OCI-LY3 (cell line): Measurements from ENCODE around the gene CBLIF.

Experiments
- H2AFZ ChIP-seq: fragments of 200-600, 300-600 bp; shearing (Covaris generic); 2 replicates; pipeline ENCODE4 v1.6.0; 2014; ENCODE audit warnings: antibody characterized with exemption, low read depth, low read length
- H3K27ac ChIP-seq: fragments of 200-600, 300-600 bp; sonication (generic); 2 replicates; pipeline ENCODE4 v1.5.1; 2014; ENCODE audit warnings: mild to moderate bottlenecking, low read length, moderate library complexity, mixed read lengths
- H3K27me3 ChIP-seq: fragments of 200-600, 300-600 bp; sonication (generic); 2 replicates; pipeline ENCODE4 v1.6.1; 2014; ENCODE audit warnings: low read depth, low read length, mixed read lengths
- H3K36me3 ChIP-seq: fragments of 200-600, 300-600 bp; sonication (generic); replicated peaks from 2 replicates; pipeline ENCODE3; 2014; ENCODE audit warnings: low read depth, low read length, mixed read lengths
- H3K4me1 ChIP-seq: fragments of 300-600, 200-600 bp; sonication (generic); 2 replicates; pipeline ENCODE4 v1.6.1; 2014; ENCODE audit warnings: low read length, mixed read lengths
- H3K4me2 ChIP-seq: fragments of 200-600, 300-600 bp; sonication (generic); 2 replicates; pipeline ENCODE4 v1.6.1; 2014; ENCODE audit warnings: low read length, mixed read lengths
- H3K4me3 ChIP-seq: fragments of 300-600, 200-600 bp; sonication (generic); 2 replicates; pipeline ENCODE4 v1.5.1; 2014; ENCODE audit warnings: antibody characterized with exemption, mild to moderate bottlenecking, low read length, moderate library complexity
- H3K79me2 ChIP-seq: fragments of 300-600, 200-600 bp; shearing (Covaris generic); 2 replicates; pipeline ENCODE4 v1.6.1; 2014; ENCODE audit warnings: mild to moderate bottlenecking, low read length, mixed read lengths
- H3K9ac ChIP-seq: fragments of 300-600, 200-600 bp; shearing (Covaris generic); 2 replicates; pipeline ENCODE4 v1.6.0; 2014; ENCODE audit warnings: mild to moderate bottlenecking, low read length, moderate library complexity
- H3K9me3 ChIP-seq: fragments of 200-600, 300-600 bp; shearing (Covaris generic); 2 replicates; pipeline ENCODE4 v1.6.1; 2014; ENCODE audit warnings: low read length, mixed read lengths; ENCODE audit not compliant: insufficient read depth
- H4K20me1 ChIP-seq: fragments of 200-600, 300-600 bp; sonication (generic); 2 replicates; pipeline ENCODE4 v1.6.1; 2016; ENCODE audit warnings: low read length, mixed read lengths; ENCODE audit not compliant: insufficient read depth
- CTCF ChIP-seq: fragments of 200-600, 300-600 bp; sonication (generic); IDR thresholded peaks from 2 replicates; pipeline ENCODE4 v1.5.1; 2014; ENCODE audit warnings: antibody characterized with exemption, low read length, low read depth
- EZH2phosphoT487 ChIP-seq: fragments of 200-600 bp; shearing (Covaris generic); IDR thresholded peaks from 2 replicates; pipeline ENCODE4 v1.6.1; 2018; ENCODE audit warnings: antibody characterized with exemption, mixed run types, low read depth

The CBLIF gene

DNA sequence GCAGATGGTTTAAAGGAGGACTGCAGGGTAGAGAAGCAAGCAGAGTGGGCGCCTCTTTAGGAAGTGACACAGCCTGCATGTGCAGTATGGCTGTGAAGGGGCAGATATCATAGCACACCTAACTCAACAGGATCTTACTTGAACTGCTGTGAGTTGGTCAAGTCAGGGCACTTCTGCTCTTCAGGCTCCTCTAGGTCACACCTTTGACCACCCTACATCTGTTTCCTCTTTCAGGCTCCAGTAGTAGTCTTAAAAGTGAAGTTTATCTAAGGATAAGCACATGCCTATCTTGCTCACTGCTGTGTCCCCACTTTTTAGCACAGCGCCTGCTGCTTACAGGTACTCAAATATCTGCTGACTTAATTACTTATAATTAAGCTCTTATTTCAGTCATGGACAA is 41.2 kb downstream of the CBLIF start:
- H2AFZ ChIP-seq: no peak overlapping the region
- TF ChIP-seq EZH2phosphoT487 (no peak), CTCF (no peak)
- no peaks in the 10 kb centered on the region for H4K20me1 ChIP-seq
- H3K9me3 ChIP-seq: no peaks in the 10 kb centered on the region
- H3K36me3 ChIP-seq: peaks cover 21% of the 10 kb centered on the region
- H3K9ac ChIP-seq: no peak overlapping the region
- no peak overlapping the region for H3K4me3 ChIP-seq
- no peak overlapping the region for H3K4me2 ChIP-seq
- H3K27me3 ChIP-seq: no peaks in the 10 kb centered on the region
- no peak overlapping the region for H3K27ac ChIP-seq
- no peaks in the 10 kb centered on the region for H3K79me2 ChIP-seq
- no peaks in the 10 kb centered on the region for H3K4me1 ChIP-seq

GRCh38 chr11:59802639-59803176 is 42.6 kb downstream of the CBLIF start:
- no peak overlapping the region for H3K4me3 ChIP-seq
- no peak overlapping the region for H3K27ac ChIP-seq
- H3K4me2 ChIP-seq: no peak overlapping the region
- no peak for TF ChIP-seq EZH2phosphoT487
- TF ChIP-seq CTCF: peak; percentile 85
- no peaks in the 10 kb centered on the region for H3K79me2 ChIP-seq
- no peak overlapping the region for H2AFZ ChIP-seq
- no peaks in the 10 kb centered on the region for H3K4me1 ChIP-seq
- no peaks in the 10 kb centered on the region for H3K9me3 ChIP-seq
- peaks cover 21% of the 10 kb centered on the region for H3K36me3 ChIP-seq
- no peaks in the 10 kb centered on the region for H3K27me3 ChIP-seq
- no peaks in the 10 kb centered on the region for H4K20me1 ChIP-seq
- H3K9ac ChIP-seq: no peak overlapping the region

DNA sequence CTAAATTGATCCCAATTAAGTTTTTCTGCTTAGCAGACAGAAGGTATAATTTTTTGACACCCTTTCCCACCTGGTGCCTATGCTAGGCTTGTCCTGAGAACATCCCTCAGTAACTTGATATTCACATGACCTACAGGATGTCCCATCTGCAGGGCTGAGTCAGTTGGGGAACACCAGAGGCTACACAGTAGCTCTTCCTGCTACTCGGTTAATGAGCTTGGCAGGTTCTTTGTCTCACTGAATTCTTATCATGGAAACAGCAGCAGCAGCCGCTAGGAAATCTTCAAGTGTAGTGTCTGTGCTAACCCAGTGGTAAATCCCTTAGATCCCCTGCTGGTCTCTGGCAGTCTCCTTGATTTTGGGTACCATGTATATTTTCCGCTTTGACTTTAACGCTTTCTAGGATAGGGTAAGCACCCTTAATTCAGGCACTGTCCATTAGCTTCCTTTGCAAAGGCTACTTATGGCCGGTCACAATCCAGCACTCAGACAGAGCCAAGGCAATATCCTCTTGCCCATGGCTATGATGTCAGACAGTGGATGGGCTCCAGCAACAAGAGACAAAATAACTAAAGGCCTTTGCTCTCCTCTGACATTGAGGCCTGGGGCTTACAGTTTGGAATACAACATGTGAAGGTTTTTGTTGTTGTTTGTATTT is 43.2 kb downstream of the CBLIF start:
- Histone ChIP-seq H3K4me1 (no peaks in the 10 kb centered on the region), H3K27me3 (no peaks in the 10 kb centered on the region), H3K79me2 (no peaks in the 10 kb centered on the region), H3K36me3 (peaks cover 21% of the 10 kb centered on the region), H3K27ac (no peak overlapping the region), H3K4me2 (no peak overlapping the region), H2AFZ (no peak overlapping the region), H3K9me3 (no peaks in the 10 kb centered on the region), H4K20me1 (no peaks in the 10 kb centered on the region), H3K4me3 (no peak overlapping the region), H3K9ac (no peak overlapping the region)
- TF ChIP-seq CTCF (no peak), EZH2phosphoT487 (no peak)

DNA sequence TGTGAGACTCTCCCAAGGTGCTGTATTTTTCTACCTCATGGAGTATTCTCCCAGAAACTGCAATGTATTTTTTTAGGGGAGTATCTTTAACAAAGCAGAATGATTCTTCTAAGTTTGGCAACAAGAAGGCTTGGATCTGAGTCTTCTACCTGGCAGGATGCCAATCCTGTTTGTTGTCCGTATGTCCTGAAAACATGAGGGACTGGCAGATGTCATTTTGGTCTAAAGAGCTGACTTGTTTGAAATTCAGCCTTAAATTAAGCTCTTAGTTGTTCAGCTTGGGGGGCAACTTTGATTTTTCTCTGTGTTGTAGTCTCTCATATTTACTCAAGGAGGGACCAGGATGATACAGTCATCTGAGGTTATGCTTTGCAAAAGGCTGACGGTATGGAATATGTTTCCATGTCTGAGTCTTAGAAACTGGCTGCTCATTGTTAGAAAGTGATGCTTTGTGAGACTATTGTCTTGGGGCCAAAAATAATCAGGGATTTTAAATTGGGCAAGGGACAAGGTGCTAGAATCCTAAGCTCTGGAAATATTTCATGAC is 44.1 kb downstream of the CBLIF start:
- TF ChIP-seq EZH2phosphoT487 (no peak), CTCF (no peak)
- no peaks in the 10 kb centered on the region for H3K27me3 ChIP-seq
- peaks cover 12% of the 10 kb centered on the region for H3K36me3 ChIP-seq
- no peak overlapping the region for H3K4me3 ChIP-seq
- no peaks in the 10 kb centered on the region for H4K20me1 ChIP-seq
- no peak overlapping the region for H2AFZ ChIP-seq
- no peaks in the 10 kb centered on the region for H3K9me3 ChIP-seq
- no peaks in the 10 kb centered on the region for H3K4me1 ChIP-seq
- H3K27ac ChIP-seq: no peak overlapping the region
- no peak overlapping the region for H3K4me2 ChIP-seq
- H3K79me2 ChIP-seq: no peaks in the 10 kb centered on the region
- H3K9ac ChIP-seq: no peak overlapping the region
